ENCODE measurements around the gene GTF2E1. TPM values are rescaled to one million over a fixed set of nuclear protein-coding genes. Genes with fewer than 3 reads are reported as not detected.
A peak's percentile ranks its signal among the peaks of the same experiment; 100 is the strongest.

GTF2E1 gene
- total RNA-seq, 4 donors from 2014 or later = 9.0 to 32.4 (median 14.5) TPM

DNA sequence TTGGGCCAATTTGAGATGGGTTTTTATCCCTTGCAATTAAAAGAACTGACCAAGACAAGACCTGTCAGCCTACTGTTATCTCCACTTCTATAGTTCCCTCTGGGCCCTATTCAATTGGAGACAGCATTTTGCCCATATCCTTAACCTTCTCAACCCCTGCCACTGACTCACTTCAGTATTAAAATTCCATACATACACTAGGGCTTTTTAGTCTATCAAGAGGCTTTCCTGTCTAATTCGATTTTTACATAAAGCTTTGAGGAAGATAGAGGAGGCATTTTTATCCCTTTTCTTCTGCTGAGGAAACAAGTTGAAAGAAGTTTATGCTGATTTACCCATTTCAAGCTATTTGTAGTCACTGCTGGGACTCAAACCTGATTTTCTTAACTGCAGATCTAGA is 51.1 kb downstream of the GTF2E1 start:
- WGBS, 2 donors (ENCODE audit: low coverage in 1 of 2) = 85 to 88% methylated on average over 1 of the region's 1 CpG
- no peak overlapping the region for H3K4me3 ChIP-seq
- in situ Hi-C loops (cut with MboI; ENCODE audit: low pct_ligation_motif_present in 1 of 4, low pct_unique_long_range_greater_than_20kb in 1 of 4, low sequenced_read_pairs in 3 of 4) = loop anchor here (5.0 to 25.0 kb wide), 5 partner anchors 229 to 556 kb away; no protein-coding TSS in a partner anchor
- no peak for DNase-seq
- H3K4me1 ChIP-seq = peaks cover 0 to 33% (median 18%) of the 10 kb centered on the region in 4 donors
- no peak overlapping the region for H3K27ac ChIP-seq
- H3K27me3 ChIP-seq = no peaks in the 10 kb centered on the region
- TF ChIP-seq POLR2A (IDR thresholded peaks at IDR 0.05) = no peak
- no peak for TF ChIP-seq POLR2AphosphoS5 (IDR thresholded peaks at IDR 0.05)
- TF ChIP-seq EP300 (IDR thresholded peaks at IDR 0.05; ENCODE audit: low read depth) = no peak
- no peak for TF ChIP-seq CTCF (IDR thresholded peaks at IDR 0.05)
- intact Hi-C loops (cut with DNase I; ENCODE audit: low total_unique reads) = loop anchor here (10.0 kb wide), 1 partner anchor 549 kb away; no protein-coding TSS in a partner anchor
- no peaks in the 10 kb centered on the region for H3K36me3 ChIP-seq
- no peaks in the 10 kb centered on the region for H3K9me3 ChIP-seq

DNA sequence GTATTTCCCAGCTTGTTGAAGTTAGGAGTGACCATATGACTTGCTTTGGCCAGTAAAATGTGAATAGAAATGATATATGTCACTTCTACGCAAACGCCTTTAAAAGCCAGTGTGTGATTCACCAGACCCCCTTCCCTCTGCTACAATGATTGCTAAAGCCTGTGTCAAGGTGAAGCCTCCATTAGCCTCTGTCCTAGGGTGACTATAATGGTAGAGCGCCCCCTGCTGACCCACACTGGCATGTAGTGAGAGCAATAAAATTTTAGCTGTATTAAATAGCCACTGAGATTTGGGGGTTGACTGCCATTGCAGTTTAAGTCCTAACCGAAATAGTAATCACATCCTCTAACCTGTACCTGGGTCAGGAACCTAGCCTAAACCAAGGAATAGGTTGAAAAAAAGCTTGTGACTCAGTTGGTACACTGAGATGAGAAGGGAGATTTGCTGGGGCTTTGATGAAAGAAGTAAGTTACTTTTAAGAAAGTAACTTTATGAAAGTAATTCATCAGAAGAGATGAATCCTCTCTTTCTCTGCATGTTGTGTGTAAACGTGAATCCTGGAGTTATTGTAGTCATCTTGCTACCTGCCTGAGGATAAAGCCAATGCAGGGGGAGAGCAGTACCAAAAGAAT is 52.6 kb downstream of the GTF2E1 start:
- Histone ChIP-seq H3K36me3 (no peaks in the 10 kb centered on the region), H3K27me3 (no peaks in the 10 kb centered on the region), H3K27ac (no peak overlapping the region), H3K4me3 (no peak overlapping the region), H3K9me3 (no peaks in the 10 kb centered on the region), H3K4me1 (peaks cover 0 to 38% (median 21%) of the 10 kb centered on the region in 4 donors)
- 53 to 65% methylated on average over 3 to 5 of the region's 5 CpGs for WGBS, 2 donors (ENCODE audit: low coverage in 1 of 2)
- intact Hi-C loops (cut with DNase I; ENCODE audit: low total_unique reads) = loop anchor here (2.0 to 10.0 kb wide), 2 partner anchors 232 to 550 kb away; no protein-coding TSS in a partner anchor
- DNase-seq = peak; percentile 80
- in situ Hi-C loops (cut with MboI; ENCODE audit: low pct_ligation_motif_present in 1 of 4, low pct_unique_long_range_greater_than_20kb in 1 of 4, low sequenced_read_pairs in 3 of 4) = loop anchor here (10.0 to 25.0 kb wide), 4 partner anchors 230 to 558 kb away; no protein-coding TSS in a partner anchor
- TF ChIP-seq CTCF (IDR thresholded peaks at IDR 0.05) (peak; percentile 61 to 70 (median 68)), POLR2A (IDR thresholded peaks at IDR 0.05) (no peak)

DNA sequence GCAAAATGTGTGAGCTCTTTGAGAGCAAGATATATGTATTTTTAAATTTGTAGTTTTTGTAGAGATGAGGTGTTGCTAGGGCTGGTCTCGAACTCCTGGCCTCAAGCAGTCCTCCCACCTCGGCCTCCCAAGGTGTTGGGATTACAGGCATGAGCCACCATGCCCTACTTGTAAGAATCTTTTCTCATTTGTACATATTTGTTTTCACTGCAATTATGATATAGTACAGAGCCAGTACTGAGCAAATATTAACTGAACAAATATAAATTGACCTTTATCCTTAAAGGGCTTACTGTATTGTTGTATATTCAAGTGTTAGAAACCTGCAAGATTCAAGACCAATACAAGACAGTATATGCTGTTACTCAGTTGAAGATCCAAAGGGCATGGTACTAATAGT is 53.4 kb downstream of the GTF2E1 start:
- Histone ChIP-seq H3K4me1 (peaks cover 0 to 38% (median 21%) of the 10 kb centered on the region in 4 donors), H3K4me3 (no peak overlapping the region), H3K36me3 (no peaks in the 10 kb centered on the region), H3K27me3 (no peaks in the 10 kb centered on the region), H3K27ac (peak overlapping the region in 2 of 4 donors; percentile 16 to 51), H3K9me3 (no peaks in the 10 kb centered on the region)
- DNase-seq = no peak
- intact Hi-C loops (cut with DNase I; ENCODE audit: low total_unique reads) (loop anchor here (2.0 to 10.0 kb wide), 2 partner anchors 233 to 551 kb away; no protein-coding TSS in a partner anchor), in situ Hi-C loops (cut with MboI; ENCODE audit: low pct_ligation_motif_present in 1 of 4, low pct_unique_long_range_greater_than_20kb in 1 of 4, low sequenced_read_pairs in 3 of 4) (loop anchor here (10.0 to 25.0 kb wide), 4 partner anchors 231 to 559 kb away; no protein-coding TSS in a partner anchor)
- no peak for TF ChIP-seq POLR2A (IDR thresholded peaks at IDR 0.05)
- no peak for TF ChIP-seq POLR2AphosphoS5 (IDR thresholded peaks at IDR 0.05)
- TF ChIP-seq CTCF (IDR thresholded peaks at IDR 0.05) = no peak
- TF ChIP-seq EP300 (IDR thresholded peaks at IDR 0.05; ENCODE audit: low read depth) = no peak
- 27 to 43% methylated on average over 2 of the region's 2 CpGs for WGBS, 2 donors (ENCODE audit: low coverage in 1 of 2)

DNA sequence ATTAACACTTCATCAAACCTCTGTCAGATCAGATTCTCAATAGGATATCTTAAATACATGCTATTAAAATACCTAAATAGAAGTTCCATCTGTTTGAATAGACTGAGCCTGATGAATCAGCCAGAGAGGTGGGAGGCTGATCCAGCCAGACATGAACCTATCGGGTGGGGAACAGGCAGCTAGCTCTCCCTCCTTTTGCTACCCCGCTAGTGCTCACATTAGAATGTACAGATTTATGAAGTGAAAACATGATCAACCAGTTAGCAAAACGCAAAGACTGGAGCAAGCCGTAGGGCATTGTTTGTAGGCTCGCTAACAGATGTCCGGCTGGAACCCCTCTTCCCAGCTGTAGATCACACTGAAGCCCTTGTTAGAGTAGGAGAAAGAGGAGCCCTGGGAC is 54.4 kb downstream of the GTF2E1 start:
- H3K9me3 ChIP-seq = no peaks in the 10 kb centered on the region
- no peaks in the 10 kb centered on the region for H3K27me3 ChIP-seq
- H3K4me3 ChIP-seq = no peak overlapping the region
- 50 to 75% methylated on average over 1 to 6 of the region's 6 CpGs for WGBS, 2 donors (ENCODE audit: low coverage in 1 of 2)
- in situ Hi-C loops (cut with MboI; ENCODE audit: low pct_ligation_motif_present in 1 of 4, low pct_unique_long_range_greater_than_20kb in 1 of 4, low sequenced_read_pairs in 3 of 4) = loop anchor here (10.0 to 25.0 kb wide), 4 partner anchors 232 to 560 kb away; no protein-coding TSS in a partner anchor
- no peaks in the 10 kb centered on the region for H3K36me3 ChIP-seq
- DNase-seq = no peak
- intact Hi-C loops (cut with DNase I; ENCODE audit: low total_unique reads) = loop anchor here (10.0 kb wide), 1 partner anchor 552 kb away; no protein-coding TSS in a partner anchor
- no peak for TF ChIP-seq CTCF (IDR thresholded peaks at IDR 0.05)
- TF ChIP-seq EP300 (IDR thresholded peaks at IDR 0.05; ENCODE audit: low read depth) = no peak
- no peak for TF ChIP-seq POLR2A (IDR thresholded peaks at IDR 0.05)
- no peak for TF ChIP-seq POLR2AphosphoS5 (IDR thresholded peaks at IDR 0.05)
- H3K4me1 ChIP-seq = peaks cover 0 to 38% (median 21%) of the 10 kb centered on the region in 4 donors
- H3K27ac ChIP-seq = no peak overlapping the region
